Heart left ventricle (tissue), 13 donors: ENCODE data around the gene MEF2A.
"Not testable (repeated sequence)": the region's sequence is repeated elsewhere in the genome, so short reads cannot be mapped to it uniquely, and the experiment has no call there.

ENCODE experiments used
- POLR2A ChIP-seq, 2 donors: fragments of 450-650 bp; IDR thresholded peaks; one replicate each; pipeline ENCODE4 v1.6.1; 2017; ENCODE audit warnings: antibody characterized with exemption in 2 of 2, mild to moderate bottlenecking in 2 of 2, moderate library complexity in 2 of 2
- TF ChIP-seq, protein P1 (sequence below), 12 donors: fragments of 200-600 bp; sonication (generic) in 4 of 12; IDR thresholded peaks; one replicate each; pipeline versions ENCODE4 v1.5.0 to v1.8.0; 2018 to 2022; ENCODE audit warnings: antibody characterized with exemption in 12 of 12, mild to moderate bottlenecking in 5 of 12
- donor health status: ischemic (EF 13 %, LVEDD 7.1; RV severe dilation, severe dysfunction).
- donor health status: DM: no; HTN: yes; CAD: no.
- donor health status: DM: no; HTN: no; CAD: no.
- donor health status: ischemic (EF 25% LVEDD 6.9; RV normal size, moderate dysfunction).
- donor health status: ischemic (EF 25% LVEDD 5.7; RV mildly dilated, moderate dysfunction).
- donor health status: ischemic (EF 35%, LVEDD 5.7; RV mildly dilated, moderate dysfunction).
- donor health status: nonischemic (EF 11% LVEDD 7.7; RV severe dilation, severe dysfunction).
- donor health status: DM: yes; HTN: yes; CAD: no.
- donor health status: PGD.
- donor health status: ischemic (EF 29% LVEDD 5.4; RV normal size, mild dysfunction).
- donor health status: nonischemic (EF 23%, LVEDD 6.1; RV moderate dilation, normal function).

DNA sequence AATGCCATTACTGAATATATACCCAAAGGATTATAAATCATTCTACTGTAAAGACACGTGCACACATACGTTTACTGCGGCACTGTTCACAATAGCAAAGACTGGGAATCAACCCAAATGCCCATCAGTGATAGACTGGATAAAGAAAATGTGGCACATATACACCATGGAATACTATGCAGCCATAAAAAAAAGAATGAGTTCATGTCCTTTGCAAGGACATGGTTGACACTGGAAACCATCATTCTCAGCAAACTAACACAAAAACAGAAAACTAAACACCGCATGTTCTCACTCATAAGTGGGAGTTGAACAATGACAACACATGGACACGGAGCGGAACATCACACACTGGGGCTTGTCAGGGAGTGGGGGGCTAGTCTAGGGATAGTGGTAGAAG is 100.3 kb downstream of the MEF2A start:
- TF ChIP-seq, protein P1, sequence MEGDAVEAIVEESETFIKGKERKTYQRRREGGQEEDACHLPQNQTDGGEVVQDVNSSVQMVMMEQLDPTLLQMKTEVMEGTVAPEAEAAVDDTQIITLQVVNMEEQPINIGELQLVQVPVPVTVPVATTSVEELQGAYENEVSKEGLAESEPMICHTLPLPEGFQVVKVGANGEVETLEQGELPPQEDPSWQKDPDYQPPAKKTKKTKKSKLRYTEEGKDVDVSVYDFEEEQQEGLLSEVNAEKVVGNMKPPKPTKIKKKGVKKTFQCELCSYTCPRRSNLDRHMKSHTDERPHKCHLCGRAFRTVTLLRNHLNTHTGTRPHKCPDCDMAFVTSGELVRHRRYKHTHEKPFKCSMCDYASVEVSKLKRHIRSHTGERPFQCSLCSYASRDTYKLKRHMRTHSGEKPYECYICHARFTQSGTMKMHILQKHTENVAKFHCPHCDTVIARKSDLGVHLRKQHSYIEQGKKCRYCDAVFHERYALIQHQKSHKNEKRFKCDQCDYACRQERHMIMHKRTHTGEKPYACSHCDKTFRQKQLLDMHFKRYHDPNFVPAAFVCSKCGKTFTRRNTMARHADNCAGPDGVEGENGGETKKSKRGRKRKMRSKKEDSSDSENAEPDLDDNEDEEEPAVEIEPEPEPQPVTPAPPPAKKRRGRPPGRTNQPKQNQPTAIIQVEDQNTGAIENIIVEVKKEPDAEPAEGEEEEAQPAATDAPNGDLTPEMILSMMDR (IDR thresholded peaks at IDR 0.05), result not testable (repeated sequence)
- not testable (repeated sequence) for TF ChIP-seq POLR2A (IDR thresholded peaks at IDR 0.05)
